Measurements from ENCODE around the gene MFAP2.

- TF ChIP-seq CTCF (IDR thresholded peaks at IDR 0.05) (no peak), POLR2AphosphoS5 (IDR thresholded peaks at IDR 0.05; ENCODE audit: low read depth, low read length) (no peak)
These were observed 25.8 kb downstream of the MFAP2 start for GRCh38 chr1:16954579-16954978.
